Pancreas (tissue), 10 donors: Measurements from ENCODE around the gene ARHGAP30. TPM values are rescaled to one million over a fixed set of nuclear protein-coding genes. Genes with fewer than 3 reads are reported as not detected.
"Not testable (repeated sequence)": the region's sequence is repeated elsewhere in the genome, so short reads cannot be mapped to it uniquely, and the experiment has no call there.

Source experiments
- ATAC-seq, 4 donors: fragments of 200-7000 bp; cut with Tn5 transposase; one replicate each; pipeline versions ENCODE4 v1.8.0 to v1.9.1; 2020; ENCODE audit warnings: mild to moderate bottlenecking in 4 of 4, moderate library complexity in 4 of 4
- DNase-seq, 6 donors: peaks; one replicate each; pipeline ENCODE4 v3.0.0-alpha.2; 2020
- FAIRE-seq: peaks from 2 replicates; lab custom pipeline; 2012; peaks lifted over from hg19 to GRCh38; lab: Jason Lieb, UNC
- H3K27ac ChIP-seq, 4 donors: fragments of 200-600 bp; sonication (generic); 1 replicate in 3 of 4; 2 replicates in 1 of 4; pipeline versions ENCODE4 v1.5.0 to v1.8.0; 2020
- H3K27me3 ChIP-seq, 4 donors: fragments of 200-600 bp; one replicate each; pipeline ENCODE4 v1.8.0; 2021
- H3K36me3 ChIP-seq, 3 donors: fragments of 200-600 bp; sonication (generic) in 1 of 3; one replicate each; pipeline versions ENCODE4 v1.5.0 to v1.8.0; 2020 to 2021
- H3K4me1 ChIP-seq, 3 donors: fragments of 200-600 bp; one replicate each; pipeline ENCODE4 v1.8.0; 2021
- H3K4me3 ChIP-seq, 4 donors: fragments of 200-600 bp; sonication (generic) in 2 of 4; one replicate each; pipeline versions ENCODE4 v1.5.0 to v1.8.0; 2020 to 2021
- H3K9me3 ChIP-seq, 4 donors: fragments of 200-600 bp; one replicate each; pipeline ENCODE4 v1.8.0; 2021
- CTCF ChIP-seq, 4 donors: fragments of 200-600 bp; sonication (generic) in 3 of 4; IDR thresholded peaks; one replicate each; pipeline versions ENCODE4 v1.5.0 to v1.8.0; 2021; ENCODE audit warnings: antibody characterized with exemption in 4 of 4
- WGBS, 2 donors: extraction: QIAGEN DNeasy Blood & Tissue Kit; methylation state at CpG; one replicate each; pipeline ENCODE4 v1.1.7; 2013; 5-methylcytosine and 5-hydroxymethylcytosine counted together
- intact Hi-C, 3 donors: fragments of 100-400 bp; cut with DNase I; formaldehyde crosslinking; loops; one replicate each; pipeline versions ENCODE4 v1.11.1 to v1.14.2; 2022
- polyA plus RNA-seq, 2 donors: library from polyadenylated mRNA; stranded (reverse); fragments of 200-250 nt; gene quantifications; one replicate each; pipeline ENCODE4 v1.2.3, GENCODE V29; 2013
- total RNA-seq, 6 donors: library from RNA; stranded (reverse); fragmentation: NEBNext Ultra II Directional in 4 of 6; extraction: Animal tissue kit (Norgen Biotek cat#: 25700) in 4 of 6; gene quantifications; one replicate each; pipeline versions ENCODE4 v1.2.1 to v1.2.4, GENCODE V29; 2021 to 2023
- donor health status: healthy with polysubstance abuse.
- donor health status: DM: no; HTN: no; CAD: no; lungs with moderate emphysema.
- donor health status: DM: no; HTN: no; CAD: no.
- donor health status: control.
- donor health status: control.
- donor health status: Bipolar disorder and iron deficiency.
- donor health status: DM: yes; HTN: yes; CAD: no.
- donor health status: DM: no; HTN: no; CAD: no.
- donor health status: DM: no; HTN: no; CAD: no.
- donor health status: DM: yes; HTN: yes; CAD: no.

Gene ARHGAP30
- 1 to 10 TPM in 4 of 6 donors, under 1 TPM in 2; 0.43 to 9.1 (median 1.9) TPM for total RNA-seq
- polyA plus RNA-seq: 1 to 10 TPM in 1 of 2 donors, under 1 TPM in 1; 0.70 to 2.0 TPM

DNA sequence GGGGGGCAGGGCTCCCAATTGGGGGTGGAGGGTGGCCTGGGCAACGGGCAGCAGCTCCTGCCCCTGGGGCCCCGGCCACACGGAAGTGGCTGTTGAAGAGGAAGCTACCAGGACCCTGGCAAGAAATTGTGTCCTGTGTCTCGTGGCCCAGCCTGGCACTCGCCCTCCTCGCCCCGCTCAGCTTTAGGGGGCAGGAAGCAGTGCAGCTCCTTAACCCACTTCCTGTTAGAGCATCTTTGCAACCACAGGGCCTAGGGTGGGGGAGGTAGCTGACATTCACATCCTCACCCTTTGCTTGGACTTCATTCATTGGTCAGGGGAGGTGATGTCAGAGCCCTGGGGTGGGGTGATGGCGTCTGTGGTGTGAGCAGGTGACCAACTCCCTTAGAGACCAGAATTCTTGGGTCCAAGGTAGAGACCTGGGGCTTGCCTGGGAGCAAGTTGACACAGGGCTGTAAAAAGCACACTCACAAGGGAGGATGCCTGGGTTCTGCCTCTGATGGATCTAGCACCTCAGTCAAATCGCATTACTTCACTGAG lies at the start of gene ARHGAP30:
ARHGAP30 (minus strand) TSS at position 161 of the 540 bp plus-strand sequence. CDS start 267 bp downstream, outside the sequence.
- Histone ChIP-seq H3K27me3 (no peaks in the 10 kb centered on the region), H3K4me1 (no peaks in the 10 kb centered on the region), H3K36me3 (no peaks in the 10 kb centered on the region), H3K9me3 (no peaks in the 10 kb centered on the region), H3K27ac (peak within 1 kb of the TSS in 2 of 4 donors; percentile 52 to 58), H3K4me3 (peak within 1 kb of the TSS in 2 of 4 donors; percentile 7 to 32)
- intact Hi-C loops: no loop called here
- FAIRE-seq: no peak
- WGBS, 2 donors: 81 to 85% methylated on average over 9 of the region's 9 CpGs
- peak in 1 of 6 donors; percentile 67 for DNase-seq
- ATAC-seq: peak in 3 of 4 donors; percentile 20 to 68 (median 58)
- no peak for TF ChIP-seq CTCF (IDR thresholded peaks at IDR 0.05)

DNA sequence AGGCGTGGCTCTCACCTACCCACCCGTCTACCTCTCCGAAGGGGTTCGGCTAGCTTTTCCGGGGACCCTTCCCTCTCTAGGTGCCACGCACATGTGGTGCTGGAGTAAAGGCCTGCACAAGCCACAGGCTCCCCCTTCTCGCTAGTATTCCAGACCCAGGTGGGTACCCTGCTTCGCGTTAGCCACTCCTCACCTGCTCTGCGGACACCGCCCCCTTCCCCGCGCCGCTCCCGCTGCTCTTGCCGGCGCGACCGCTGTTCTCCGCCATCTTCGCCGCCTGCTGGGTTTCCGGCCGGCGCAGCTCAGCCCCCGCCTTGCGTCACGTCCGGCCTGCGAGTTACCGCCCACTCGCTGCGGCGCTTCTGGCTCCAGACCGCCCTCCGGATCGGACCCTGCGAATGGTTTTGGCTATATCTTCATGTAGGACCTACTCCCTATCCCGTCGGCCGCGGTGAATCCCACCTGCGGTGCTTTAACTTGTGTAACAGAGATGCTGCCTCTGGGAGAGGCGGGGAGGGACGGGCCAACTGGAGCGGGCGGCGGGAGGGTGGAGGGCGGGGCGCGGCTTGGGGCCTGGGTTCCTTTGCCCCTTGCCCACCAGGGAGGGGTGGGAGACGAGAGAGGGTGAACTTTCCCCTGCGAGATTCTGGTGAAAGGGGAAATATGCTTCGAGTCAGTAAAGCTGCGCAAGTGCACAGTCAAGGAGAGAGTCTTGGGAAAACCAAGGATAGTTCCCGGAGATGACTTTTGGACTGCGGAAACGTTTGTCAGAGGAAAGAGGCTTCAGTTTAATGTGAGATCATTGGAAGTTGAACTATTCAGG lies 48.3 kb upstream of the ARHGAP30 start, which contains the start of the genes NIT1 and PFDN2:
NIT1 (plus strand) TSS at position 347 of the 823 bp plus-strand sequence; CDS start at position 419, 72 bp downstream.
PFDN2 (minus strand) TSS at position 279 of the 823 bp plus-strand sequence; CDS start at position 268, 11 bp downstream.
- no peak for TF ChIP-seq CTCF (IDR thresholded peaks at IDR 0.05)
- H3K4me3 ChIP-seq: peak within 1 kb of the TSS; percentile 60 to 97 (median 90)
- peak; percentile 78 to 93 (median 83) for DNase-seq
- peaks cover 39 to 42% (median 41%) of the 10 kb centered on the region in 3 donors for H3K4me1 ChIP-seq
- no peaks in the 10 kb centered on the region for H3K27me3 ChIP-seq
- intact Hi-C loops: no loop called here
- H3K9me3 ChIP-seq: no peaks in the 10 kb centered on the region
- H3K36me3 ChIP-seq: peaks cover 0 to 23% (median 14%) of the 10 kb centered on the region in 3 donors
- 0 to 1% methylated on average over 57 to 58 of the region's 58 CpGs for WGBS, 2 donors
- peak within 1 kb of the TSS; percentile 77 to 95 (median 86) for H3K27ac ChIP-seq
- no peak for FAIRE-seq
- ATAC-seq: peak; percentile 81 to 94 (median 88)

DNA sequence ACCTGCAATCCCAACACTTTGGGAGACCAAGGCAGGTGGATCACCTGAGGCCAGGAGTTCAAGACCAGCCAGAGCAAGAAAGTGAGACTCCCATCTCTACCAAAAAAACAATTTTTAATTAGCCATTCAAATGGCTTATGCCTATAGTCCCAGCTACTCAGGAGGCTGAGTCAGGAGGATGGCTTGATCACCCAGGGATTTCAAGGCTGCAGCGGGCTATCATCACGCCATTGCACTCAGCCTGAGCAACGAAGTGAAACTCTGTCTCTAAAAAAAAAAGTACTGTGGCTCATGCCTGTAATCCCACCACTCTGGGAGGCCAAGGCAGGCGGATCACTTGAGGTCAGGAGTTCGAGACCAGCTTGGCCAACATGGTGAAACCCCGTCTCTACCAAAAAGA lies 46.3 kb upstream of the ARHGAP30 start:
- H3K27ac ChIP-seq, intact Hi-C loops, H3K9me3 ChIP-seq, H3K4me3 ChIP-seq, FAIRE-seq, H3K27me3 ChIP-seq, ATAC-seq, H3K36me3 ChIP-seq, DNase-seq: not testable (repeated sequence)
- WGBS, 2 donors: 84 to 87% methylated on average over 6 of the region's 6 CpGs
- peaks cover 38 to 43% (median 42%) of the 10 kb centered on the region in 3 donors for H3K4me1 ChIP-seq

GRCh38 chr1:161115132-161115711 lies 45.5 kb upstream of the ARHGAP30 start:
- H3K4me1 ChIP-seq: peaks cover 34 to 42% (median 36%) of the 10 kb centered on the region in 3 donors
- FAIRE-seq: no peak
- H3K9me3 ChIP-seq: no peaks in the 10 kb centered on the region
- DNase-seq: no peak
- WGBS, 2 donors: 88 to 90% methylated on average over 12 of the region's 12 CpGs
- no peaks in the 10 kb centered on the region for H3K27me3 ChIP-seq
- H3K36me3 ChIP-seq: no peaks in the 10 kb centered on the region
- no peak for TF ChIP-seq CTCF (IDR thresholded peaks at IDR 0.05)
- no peak overlapping the region for H3K27ac ChIP-seq
- H3K4me3 ChIP-seq: no peak overlapping the region
- no peak for ATAC-seq
- intact Hi-C loops: no loop called here

GRCh38 chr1:161114556-161114955 lies 44.9 kb upstream of the ARHGAP30 start:
- no peak for DNase-seq
- no peak overlapping the region for H3K4me3 ChIP-seq
- intact Hi-C loops: no loop called here
- H3K27ac ChIP-seq: no peak overlapping the region
- no peaks in the 10 kb centered on the region for H3K27me3 ChIP-seq
- WGBS, 2 donors: 71 to 83% methylated on average over 2 of the region's 2 CpGs
- no peak for TF ChIP-seq CTCF (IDR thresholded peaks at IDR 0.05)
- H3K9me3 ChIP-seq: no peaks in the 10 kb centered on the region
- FAIRE-seq: no peak
- peaks cover 28 to 36% (median 30%) of the 10 kb centered on the region in 3 donors for H3K4me1 ChIP-seq
- no peak for ATAC-seq
- no peaks in the 10 kb centered on the region for H3K36me3 ChIP-seq
